GM18868 (cell line): ENCODE results near the gene ECI1.
"Not testable (repeated sequence)": the region's sequence is repeated elsewhere in the genome, so short reads cannot be mapped to it uniquely, and the experiment has no call there.

Experiments
- ATAC-seq: cut with Tn5 transposase; IDR thresholded peaks from one replicate; pipeline ENCODE4 v1.9.1; 2021; ENCODE audit warnings: mild to moderate bottlenecking, moderate library complexity; ENCODE audit not compliant: unreplicated experiment

The ECI1 gene

GRCh38 chr16:2212362-2213324 lies 38.7 kb downstream of the ECI1 start:
- no peak for ATAC-seq

- ATAC-seq: no peak
Observed at GRCh38 chr16:2211923-2212347, 39.5 kb downstream of the ECI1 start.

- no peak for ATAC-seq
Observed at GRCh38 chr16:2210386-2211365, 40.7 kb downstream of the ECI1 start, which contains the start of gene BRICD5. BRICD5 (minus strand) TSS chr16:2210863; CDS start chr16:2210833, 30 bp downstream.

- no peak for ATAC-seq
Observed at GRCh38 chr16:2210009-2210332, 41.4 kb downstream of the ECI1 start.

- no peak for ATAC-seq
Observed at GRCh38 chr16:2209258-2210008, 42.0 kb downstream of the ECI1 start.

GRCh38 chr16:2208772-2209171 lies 42.6 kb downstream of the ECI1 start:
- no peak for ATAC-seq

GRCh38 chr16:2208308-2208707 lies 43.1 kb downstream of the ECI1 start:
- no peak for ATAC-seq

GRCh38 chr16:2207872-2208271 lies 43.5 kb downstream of the ECI1 start:
- ATAC-seq: no peak

GRCh38 chr16:2206780-2207433 lies 44.5 kb downstream of the ECI1 start:
- ATAC-seq: no peak

GRCh38 chr16:2206420-2206779 lies 45.0 kb downstream of the ECI1 start:
- ATAC-seq: no peak

- ATAC-seq: peak; percentile 13
Observed at GRCh38 chr16:2205967-2206313, 45.4 kb downstream of the ECI1 start.

GRCh38 chr16:2205104-2205966 lies 46.1 kb downstream of the ECI1 start, which contains the start of gene MLST8:
MLST8 (plus strand) TSS chr16:2205454; CDS start chr16:2206086, 632 bp downstream.
- peak; percentile 77 for ATAC-seq

GRCh38 chr16:2204416-2205103 lies 46.8 kb downstream of the ECI1 start:
- no peak for ATAC-seq

- not testable (repeated sequence) for ATAC-seq
Observed at GRCh38 chr16:2203119-2203688, 48.2 kb downstream of the ECI1 start.

GRCh38 chr16:2200313-2200712 lies 51.1 kb downstream of the ECI1 start:
- no peak for ATAC-seq

GRCh38 chr16:2199621-2200139 lies 51.7 kb downstream of the ECI1 start:
- ATAC-seq: no peak

GRCh38 chr16:2199095-2199494 lies 52.3 kb downstream of the ECI1 start:
- no peak for ATAC-seq

- ATAC-seq: no peak
Observed at GRCh38 chr16:2198283-2198682, 53.1 kb downstream of the ECI1 start.
